GM19193 (cell line): ENCODE results near the gene SCARB1.

ENCODE experiments used
- POLR2A ChIP-seq: IDR thresholded peaks from 4 replicates; pipeline ENCODE4 v1.6.1; 2011; ENCODE audit not compliant: insufficient read depth, insufficient read length; ENCODE audit errors: extremely low read depth

The SCARB1 gene

GRCh38 chr12:124774462-124775167 is 89.0 kb downstream of the SCARB1 start:
- peak; percentile 54 for TF ChIP-seq POLR2A

- TF ChIP-seq POLR2A, result peak; percentile 54
These were observed 89.6 kb downstream of the SCARB1 start for GRCh38 chr12:124774054-124774461.

- TF ChIP-seq POLR2A, result no peak
These were observed 91.1 kb downstream of the SCARB1 start for GRCh38 chr12:124772289-124773170.

GRCh38 chr12:124771462-124772288 is 92.0 kb downstream of the SCARB1 start:
- no peak for TF ChIP-seq POLR2A

- no peak for TF ChIP-seq POLR2A
These were observed 92.9 kb downstream of the SCARB1 start for GRCh38 chr12:124770728-124771127.

GRCh38 chr12:124769881-124770512 is 93.7 kb downstream of the SCARB1 start:
- no peak for TF ChIP-seq POLR2A

- no peak for TF ChIP-seq POLR2A
These were observed 94.5 kb downstream of the SCARB1 start for GRCh38 chr12:124769163-124769530.

GRCh38 chr12:124768452-124769162 is 95.1 kb downstream of the SCARB1 start:
- no peak for TF ChIP-seq POLR2A

- no peak for TF ChIP-seq POLR2A
These were observed 96.4 kb downstream of the SCARB1 start for GRCh38 chr12:124767066-124767821.

- TF ChIP-seq POLR2A, result no peak
These were observed 97.0 kb downstream of the SCARB1 start for GRCh38 chr12:124766727-124767065.

GRCh38 chr12:124765581-124766489 is 97.8 kb downstream of the SCARB1 start:
- TF ChIP-seq POLR2A, result no peak

- TF ChIP-seq POLR2A, result no peak
These were observed 98.6 kb downstream of the SCARB1 start for GRCh38 chr12:124764870-124765580.
